H7 (cell line): ENCODE data around the gene UMODL1. TPM values are rescaled to one million over a fixed set of nuclear protein-coding genes. Genes with fewer than 3 reads are reported as not detected.

Source experiments
- DNase-seq: peaks from one replicate; pipeline ENCODE4 v3.0.0; 2012
- H3K27me3 ChIP-seq: 2 replicates; pipeline ENCODE4 v1.6.0; 2011; ENCODE audit warnings: mild to moderate bottlenecking, low read length; ENCODE audit not compliant: control insufficient read depth, insufficient read depth
- H3K36me3 ChIP-seq: replicated peaks from 2 replicates; pipeline ENCODE4 v1.5.1; 2011; ENCODE audit warnings: low read length; ENCODE audit not compliant: control insufficient read depth, insufficient read depth
- H3K4me3 ChIP-seq: 2 replicates; pipeline ENCODE4 v1.5.1; 2011; ENCODE audit warnings: low read depth, mild to moderate bottlenecking, control low read depth, low read length, moderate library complexity; ENCODE audit not compliant: insufficient read depth
- total RNA-seq: library from RNA; depleted of rRNA; stranded (reverse); fragments of >200 nt; shearing (Covaris generic); gene quantifications from 2 replicates; pipeline ENCODE4 v1.2.3, GENCODE V29; 2014

The UMODL1 gene
- total RNA-seq, 1 experiment from 2014 or later = 0.73 TPM

- peak; percentile 33 for DNase-seq
- Histone ChIP-seq H3K4me3 (no peak overlapping the region), H3K27me3 (no peaks in the 10 kb centered on the region), H3K36me3 (no peaks in the 10 kb centered on the region)
These were observed 38.1 kb upstream of the UMODL1 start for GRCh38 chr21:42032968-42033367.

GRCh38 chr21:42036313-42036712 lies 34.8 kb upstream of the UMODL1 start:
- Histone ChIP-seq H3K4me3 (no peak overlapping the region), H3K36me3 (no peaks in the 10 kb centered on the region), H3K27me3 (no peaks in the 10 kb centered on the region)
- no peak for DNase-seq

GRCh38 chr21:42037516-42037915 lies 33.6 kb upstream of the UMODL1 start:
- no peak overlapping the region for H3K4me3 ChIP-seq
- DNase-seq = no peak
- H3K36me3 ChIP-seq = no peaks in the 10 kb centered on the region
- no peaks in the 10 kb centered on the region for H3K27me3 ChIP-seq

GRCh38 chr21:42037943-42038342 lies 33.2 kb upstream of the UMODL1 start:
- DNase-seq = peak; percentile 31
- no peaks in the 10 kb centered on the region for H3K27me3 ChIP-seq
- no peaks in the 10 kb centered on the region for H3K36me3 ChIP-seq
- no peak overlapping the region for H3K4me3 ChIP-seq

GRCh38 chr21:42038393-42038792 lies 32.7 kb upstream of the UMODL1 start:
- Histone ChIP-seq H3K27me3 (no peaks in the 10 kb centered on the region), H3K4me3 (no peak overlapping the region), H3K36me3 (no peaks in the 10 kb centered on the region)
- peak; percentile 23 for DNase-seq

- Histone ChIP-seq H3K27me3 (no peaks in the 10 kb centered on the region), H3K4me3 (no peak overlapping the region), H3K36me3 (no peaks in the 10 kb centered on the region)
- DNase-seq = no peak
These were observed 32.2 kb upstream of the UMODL1 start for GRCh38 chr21:42038826-42039425.

- DNase-seq = no peak
- no peak overlapping the region for H3K4me3 ChIP-seq
- no peaks in the 10 kb centered on the region for H3K36me3 ChIP-seq
- no peaks in the 10 kb centered on the region for H3K27me3 ChIP-seq
These were observed 31.6 kb upstream of the UMODL1 start for GRCh38 chr21:42039470-42039901.

- peak; percentile 69 for DNase-seq
- no peaks in the 10 kb centered on the region for H3K36me3 ChIP-seq
- H3K27me3 ChIP-seq = no peaks in the 10 kb centered on the region
- H3K4me3 ChIP-seq = no peak overlapping the region
These were observed 31.2 kb upstream of the UMODL1 start for GRCh38 chr21:42039911-42040351.

GRCh38 chr21:42040411-42041180 lies 30.5 kb upstream of the UMODL1 start:
- no peaks in the 10 kb centered on the region for H3K36me3 ChIP-seq
- H3K27me3 ChIP-seq = no peaks in the 10 kb centered on the region
- no peak for DNase-seq
- H3K4me3 ChIP-seq = no peak overlapping the region

- Histone ChIP-seq H3K4me3 (no peak overlapping the region), H3K36me3 (no peaks in the 10 kb centered on the region), H3K27me3 (no peaks in the 10 kb centered on the region)
- no peak for DNase-seq
These were observed 29.9 kb upstream of the UMODL1 start for GRCh38 chr21:42041246-42041645.

- Histone ChIP-seq H3K36me3 (no peaks in the 10 kb centered on the region), H3K4me3 (no peak overlapping the region), H3K27me3 (no peaks in the 10 kb centered on the region)
- DNase-seq = no peak
These were observed 29.4 kb upstream of the UMODL1 start for GRCh38 chr21:42041711-42042110.

- no peaks in the 10 kb centered on the region for H3K27me3 ChIP-seq
- no peak overlapping the region for H3K4me3 ChIP-seq
- no peak for DNase-seq
- no peaks in the 10 kb centered on the region for H3K36me3 ChIP-seq
These were observed 28.5 kb upstream of the UMODL1 start for GRCh38 chr21:42042651-42043050.

- Histone ChIP-seq H3K27me3 (no peaks in the 10 kb centered on the region), H3K36me3 (no peaks in the 10 kb centered on the region)
- DNase-seq = no peak
These were observed 27.8 kb upstream of the UMODL1 start for GRCh38 chr21:42043201-42043895.

GRCh38 chr21:42043961-42044360 lies 27.2 kb upstream of the UMODL1 start:
- Histone ChIP-seq H3K4me3 (no peak overlapping the region), H3K36me3 (no peaks in the 10 kb centered on the region), H3K27me3 (no peaks in the 10 kb centered on the region)
- DNase-seq = no peak

More at GRCh38 chr21:42043201-42043895, 27.8 kb upstream of the UMODL1 start:
- no peak overlapping the region for H3K4me3 ChIP-seq
